ENCODE measurements around the gene FNDC3A. TPM values are rescaled to one million over a fixed set of nuclear protein-coding genes. Genes with fewer than 3 reads are reported as not detected.

Gene FNDC3A
- total RNA-seq, 1 donor: 50.7 TPM

GRCh38 chr13:48939728-48940127, 36.0 kb upstream of the FNDC3A start:
- Histone ChIP-seq H2AFZ (ENCODE audit: low read length) (no peak overlapping the region), H3K4me1 (ENCODE audit: insufficient read depth, low read length) (no peaks in the 10 kb centered on the region), H3K4me2 (ENCODE audit: insufficient read depth, low read length) (no peak overlapping the region), H3K79me2 (ENCODE audit: insufficient read depth, low read length) (no peaks in the 10 kb centered on the region), H3K9me3 (ENCODE audit: low read depth, low read length) (no peaks in the 10 kb centered on the region), H4K20me1 (ENCODE audit: insufficient read depth, low read length) (no peaks in the 10 kb centered on the region), H3K27me3 (ENCODE audit: insufficient read depth, low read length) (no peaks in the 10 kb centered on the region), H3K27ac (ENCODE audit: low read depth, low read length) (no peak overlapping the region), H3K36me3 (ENCODE audit: insufficient read depth, low read length) (no peaks in the 10 kb centered on the region), H3K4me3 (ENCODE audit: insufficient read depth, low read length) (no peak overlapping the region)
- no peak for TF ChIP-seq CTCF (IDR thresholded peaks at IDR 0.05; ENCODE audit: extremely low read depth, low read depth, low read length)
- DNase-seq (ENCODE audit: insufficient read length, low spot score, missing footprints): no peak

- H2AFZ ChIP-seq (ENCODE audit: low read length): no peak overlapping the region
- H3K4me1 ChIP-seq (ENCODE audit: insufficient read depth, low read length): no peaks in the 10 kb centered on the region
- H3K27ac ChIP-seq (ENCODE audit: low read depth, low read length): no peak overlapping the region
- H3K27me3 ChIP-seq (ENCODE audit: insufficient read depth, low read length): no peaks in the 10 kb centered on the region
- H3K4me3 ChIP-seq (ENCODE audit: insufficient read depth, low read length): no peak overlapping the region
- H3K79me2 ChIP-seq (ENCODE audit: insufficient read depth, low read length): no peaks in the 10 kb centered on the region
- H4K20me1 ChIP-seq (ENCODE audit: insufficient read depth, low read length): no peaks in the 10 kb centered on the region
- H3K9me3 ChIP-seq (ENCODE audit: low read depth, low read length): no peaks in the 10 kb centered on the region
- no peak for TF ChIP-seq CTCF (IDR thresholded peaks at IDR 0.05; ENCODE audit: extremely low read depth, low read depth, low read length)
- DNase-seq (ENCODE audit: insufficient read length, low spot score, missing footprints): no peak
- no peak overlapping the region for H3K4me2 ChIP-seq (ENCODE audit: insufficient read depth, low read length)
- no peaks in the 10 kb centered on the region for H3K36me3 ChIP-seq (ENCODE audit: insufficient read depth, low read length)
Measured at GRCh38 chr13:48942131-48942530, 33.6 kb upstream of the FNDC3A start.

- Histone ChIP-seq H3K4me3 (ENCODE audit: insufficient read depth, low read length) (no peak overlapping the region), H2AFZ (ENCODE audit: low read length) (no peak overlapping the region), H3K36me3 (ENCODE audit: insufficient read depth, low read length) (no peaks in the 10 kb centered on the region), H4K20me1 (ENCODE audit: insufficient read depth, low read length) (no peaks in the 10 kb centered on the region), H3K9me3 (ENCODE audit: low read depth, low read length) (no peaks in the 10 kb centered on the region), H3K4me2 (ENCODE audit: insufficient read depth, low read length) (no peak overlapping the region), H3K79me2 (ENCODE audit: insufficient read depth, low read length) (no peaks in the 10 kb centered on the region), H3K4me1 (ENCODE audit: insufficient read depth, low read length) (no peaks in the 10 kb centered on the region), H3K27ac (ENCODE audit: low read depth, low read length) (no peak overlapping the region), H3K27me3 (ENCODE audit: insufficient read depth, low read length) (no peaks in the 10 kb centered on the region)
- no peak for TF ChIP-seq CTCF (IDR thresholded peaks at IDR 0.05; ENCODE audit: extremely low read depth, low read depth, low read length)
- no peak for DNase-seq (ENCODE audit: insufficient read length, low spot score, missing footprints)
Measured at GRCh38 chr13:48944221-48944620, 31.5 kb upstream of the FNDC3A start.

- H3K36me3 ChIP-seq (ENCODE audit: insufficient read depth, low read length): no peaks in the 10 kb centered on the region
- no peaks in the 10 kb centered on the region for H3K4me1 ChIP-seq (ENCODE audit: insufficient read depth, low read length)
- H3K4me2 ChIP-seq (ENCODE audit: insufficient read depth, low read length): no peak overlapping the region
- no peak for DNase-seq (ENCODE audit: insufficient read length, low spot score, missing footprints)
- H3K79me2 ChIP-seq (ENCODE audit: insufficient read depth, low read length): no peaks in the 10 kb centered on the region
- no peaks in the 10 kb centered on the region for H3K27me3 ChIP-seq (ENCODE audit: insufficient read depth, low read length)
- H3K27ac ChIP-seq (ENCODE audit: low read depth, low read length): no peak overlapping the region
- TF ChIP-seq CTCF (IDR thresholded peaks at IDR 0.05; ENCODE audit: extremely low read depth, low read depth, low read length): no peak
- H3K9me3 ChIP-seq (ENCODE audit: low read depth, low read length): no peaks in the 10 kb centered on the region
- no peak overlapping the region for H2AFZ ChIP-seq (ENCODE audit: low read length)
- H4K20me1 ChIP-seq (ENCODE audit: insufficient read depth, low read length): no peaks in the 10 kb centered on the region
- H3K4me3 ChIP-seq (ENCODE audit: insufficient read depth, low read length): no peak overlapping the region
Measured at GRCh38 chr13:48945626-48946025, 30.1 kb upstream of the FNDC3A start.
